Gastrocnemius medialis (tissue), 4 donors: Measurements from ENCODE around the gene SKI. TPM values are rescaled to one million over a fixed set of nuclear protein-coding genes. Genes with fewer than 3 reads are reported as not detected.

ENCODE experiments used
- ATAC-seq, 2 donors: fragments of 150-250 bp; one replicate each; pipeline ENCODE4 v1.9.1; 2016
- DNase-seq, 2 donors: peaks; one replicate each; pipeline ENCODE4 v3.0.0-alpha.2; 2019
- H3K27ac ChIP-seq, 4 donors: fragments of 200-600 bp; sonication (generic); 1 replicate in 1 of 4; 2 replicates in 3 of 4; pipeline ENCODE4 v1.5.1; 2016 to 2018; ENCODE audit warnings: mild to moderate bottlenecking in 2 of 4, moderate library complexity in 1 of 4
- H3K27me3 ChIP-seq, 3 donors: fragments of 200-600 bp; sonication (generic) in 2 of 3; 1 replicate in 1 of 3; 2 replicates in 2 of 3; pipeline versions ENCODE4 v1.5.1 to v1.6.0; 2016 to 2019; ENCODE audit warnings: mild to moderate bottlenecking in 1 of 3, moderate library complexity in 1 of 3
- H3K36me3 ChIP-seq, 2 donors: fragments of 200-600 bp; sonication (generic) in 1 of 2; one replicate each; pipeline ENCODE4 v1.5.1; 2017 to 2018
- H3K4me1 ChIP-seq, 2 donors: fragments of 200-600 bp; sonication (generic) in 1 of 2; one replicate each; pipeline ENCODE4 v1.5.1; 2016 to 2017; ENCODE audit warnings: mild to moderate bottlenecking in 2 of 2
- H3K4me3 ChIP-seq, 4 donors: fragments of 200-600 bp; sonication (generic) in 3 of 4; 1 replicate in 1 of 4; 2 replicates in 3 of 4; pipeline ENCODE4 v1.5.1; 2016 to 2019; ENCODE audit warnings: mild to moderate bottlenecking in 2 of 4
- H3K9me3 ChIP-seq, 3 donors: fragments of 200-600 bp; sonication (generic) in 2 of 3; 1 replicate in 1 of 3; 2 replicates in 2 of 3; pipeline ENCODE4 v1.5.1; 2016 to 2019
- CTCF ChIP-seq, 5 experiments: fragments of 450-650 bp in 3 of 5; fragments of 200-600 bp in 2 of 5; sonication (generic) in 2 of 5; IDR thresholded peaks in 4 of 5; conservative IDR thresholded peaks in 1 of 5; 1 replicate in 4 of 5; 2 replicates in 1 of 5; pipeline ENCODE4 v1.5.1; 2016 to 2019; ENCODE audit warnings: antibody characterized with exemption in 5 of 5, mild to moderate bottlenecking in 3 of 5, moderate library complexity in 3 of 5
- POLR2A ChIP-seq, 2 donors: fragments of 450-650 bp; IDR thresholded peaks; one replicate each; pipeline ENCODE4 v1.6.1; 2017; ENCODE audit warnings: antibody characterized with exemption in 2 of 2, mild to moderate bottlenecking in 2 of 2, moderate library complexity in 2 of 2
- in situ Hi-C, 4 donors: fragments of 200-750 bp; cut with MboI; loops; one replicate each; pipeline versions ENCODE4 v1.15.0 to v1.8.0; 2017; ENCODE audit warnings: low sequenced_read_pairs in 4 of 4
- intact Hi-C: fragments of 100-400 bp; cut with DNase I; formaldehyde crosslinking; loops from one replicate; pipeline ENCODE4 v1.15.1; 2023; ENCODE audit warnings: low total_unique reads
- total RNA-seq, 4 donors: library from RNA; depleted of rRNA; stranded (reverse); fragments of >200 nt; gene quantifications; one replicate each; pipeline versions ENCODE4 v1.1.0 to v1.2.3, GENCODE V29; 2016

The SKI gene
- total RNA-seq, 4 donors from 2014 or later, result 7.8 to 32.2 (median 22.4) TPM

GRCh38 chr1:2181271-2181670, 46.8 kb upstream of the SKI start:
- intact Hi-C loops, result no loop called here
- Histone ChIP-seq H3K27ac (no peak overlapping the region), H3K27me3 (no peaks in the 10 kb centered on the region), H3K4me1 (no peaks in the 10 kb centered on the region), H3K9me3 (no peaks in the 10 kb centered on the region), H3K36me3 (peaks cover 0 to 4% of the 10 kb centered on the region in 2 donors), H3K4me3 (no peak overlapping the region)
- ATAC-seq, result no peak
- TF ChIP-seq POLR2A (IDR thresholded peaks at IDR 0.05), result no peak
- no peak for TF ChIP-seq CTCF (IDR thresholded peaks at IDR 0.05 in 4 of 5, conservative IDR thresholded peaks at IDR 0.05 in 1 of 5)
- DNase-seq, result no peak
- in situ Hi-C loops, result loop anchor here in 2 of 4 donors (25.0 kb wide), 1 partner anchor 406 kb away; the partner anchor contains the start of gene PRXL2B (in 2 of the 2)

- intact Hi-C loops, result no loop called here
These were observed 46.4 kb upstream of the SKI start for GRCh38 chr1:2181752-2182151.

GRCh38 chr1:2182376-2182775, 45.7 kb upstream of the SKI start:
- peaks cover 0 to 4% of the 10 kb centered on the region in 2 donors for H3K36me3 ChIP-seq
- intact Hi-C loops, result no loop called here
- H3K27ac ChIP-seq, result no peak overlapping the region
- no peaks in the 10 kb centered on the region for H3K27me3 ChIP-seq
- no peaks in the 10 kb centered on the region for H3K9me3 ChIP-seq
- H3K4me1 ChIP-seq, result no peaks in the 10 kb centered on the region
- H3K4me3 ChIP-seq, result no peak overlapping the region
- DNase-seq (no peak), ATAC-seq (no peak)
- in situ Hi-C loops, result loop anchor here in 2 of 4 donors (25.0 kb wide), 1 partner anchor 405 kb away; the partner anchor contains the start of gene PRXL2B (in 2 of the 2)
- TF ChIP-seq CTCF (IDR thresholded peaks at IDR 0.05 in 4 of 5, conservative IDR thresholded peaks at IDR 0.05 in 1 of 5) (no peak), POLR2A (IDR thresholded peaks at IDR 0.05) (no peak)

More at GRCh38 chr1:2181752-2182151, 46.4 kb upstream of the SKI start:
- peaks cover 0 to 4% of the 10 kb centered on the region in 2 donors for H3K36me3 ChIP-seq
- H3K4me3 ChIP-seq, result no peak overlapping the region
- no peak for ATAC-seq
- H3K4me1 ChIP-seq, result no peaks in the 10 kb centered on the region
- DNase-seq, result no peak
- TF ChIP-seq CTCF (IDR thresholded peaks at IDR 0.05 in 4 of 5, conservative IDR thresholded peaks at IDR 0.05 in 1 of 5) (no peak), POLR2A (IDR thresholded peaks at IDR 0.05) (no peak)
- H3K27me3 ChIP-seq, result no peaks in the 10 kb centered on the region
- H3K27ac ChIP-seq, result no peak overlapping the region
- in situ Hi-C loops, result loop anchor here in 2 of 4 donors (25.0 kb wide), 1 partner anchor 406 kb away; the partner anchor contains the start of gene PRXL2B (in 2 of the 2)
- H3K9me3 ChIP-seq, result no peaks in the 10 kb centered on the region

GRCh38 chr1:2183937-2184334, 44.2 kb upstream of the SKI start:
- in situ Hi-C loops, result loop anchor here in 2 of 4 donors (25.0 kb wide), 1 partner anchor 403 kb away; the partner anchor contains the start of gene PRXL2B (in 2 of the 2)
- intact Hi-C loops, result no loop called here

More at GRCh38 chr1:2183937-2184334, 44.2 kb upstream of the SKI start:
- H3K4me1 ChIP-seq, result no peaks in the 10 kb centered on the region
- H3K9me3 ChIP-seq, result no peaks in the 10 kb centered on the region
- TF ChIP-seq CTCF (IDR thresholded peaks at IDR 0.05 in 4 of 5, conservative IDR thresholded peaks at IDR 0.05 in 1 of 5) (no peak), POLR2A (IDR thresholded peaks at IDR 0.05) (no peak)
- no peak overlapping the region for H3K27ac ChIP-seq
- H3K4me3 ChIP-seq, result no peak overlapping the region
- H3K27me3 ChIP-seq, result no peaks in the 10 kb centered on the region
- ATAC-seq, result no peak
- DNase-seq, result no peak
- peaks cover 0 to 4% of the 10 kb centered on the region in 2 donors for H3K36me3 ChIP-seq
